Endothelial cell of hepatic sinusoid (primary cell): Measurements from ENCODE around the gene PSMD10.

Experiments used
- in situ Hi-C: cut with HindIII; loops from 2 replicates; pipeline ENCODE4 v1.10.0; 2017; ENCODE audit warnings: low sequenced_read_pairs

PSMD10 gene

GRCh38 chrX:108081110-108081509, 10.2 kb downstream of the PSMD10 start:
- in situ Hi-C loops, result no loop called here

DNA sequence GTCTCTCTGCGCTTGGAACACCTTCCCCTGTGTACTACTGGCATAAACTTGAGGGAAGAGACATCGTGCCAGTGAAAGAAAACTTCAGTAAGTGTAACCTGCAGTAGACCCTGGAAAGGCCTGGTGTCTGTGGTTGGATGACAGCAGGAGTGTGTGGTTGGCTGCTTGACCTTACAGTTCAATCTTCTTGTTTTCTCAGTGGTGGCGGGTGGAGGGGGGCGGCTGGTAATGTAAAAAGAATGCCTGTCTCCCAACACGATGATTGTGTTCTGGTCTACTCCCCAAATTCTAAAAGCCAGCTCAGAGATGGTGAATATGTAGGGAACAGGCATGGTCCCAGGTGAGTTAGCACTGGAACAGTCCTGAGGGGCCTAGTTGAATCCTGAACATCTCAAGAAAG, 18.6 kb downstream of the PSMD10 start:
- in situ Hi-C loops, result loop anchor here (5.0 kb wide), 1 partner anchor 70 kb away; no protein-coding TSS in a partner anchor

DNA sequence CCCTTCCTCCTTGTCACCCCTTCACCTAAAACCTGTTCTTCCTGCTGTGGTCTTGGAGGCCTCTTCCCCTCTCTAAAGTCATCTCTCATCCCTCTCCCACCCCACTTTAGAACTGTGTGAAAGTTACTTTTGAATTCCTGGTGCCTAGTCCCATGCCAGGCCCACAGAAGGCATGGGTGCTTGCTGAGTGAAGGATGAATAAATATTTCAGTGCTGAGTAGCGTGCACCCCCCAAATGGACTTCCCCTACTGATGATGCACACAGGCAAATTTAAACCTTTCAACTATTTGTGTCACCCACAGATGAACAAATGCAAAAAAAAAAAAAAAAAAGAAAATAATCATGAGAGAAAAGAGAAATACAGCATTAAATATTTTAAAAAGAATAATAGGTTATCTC, 19.8 kb downstream of the PSMD10 start:
- in situ Hi-C loops, result loop anchor here (5.0 kb wide), 1 partner anchor 69 kb away; no protein-coding TSS in a partner anchor

GRCh38 chrX:108070891-108071290, 20.5 kb downstream of the PSMD10 start:
- in situ Hi-C loops, result loop anchor here (5.0 kb wide), 1 partner anchor 69 kb away; no protein-coding TSS in a partner anchor

DNA sequence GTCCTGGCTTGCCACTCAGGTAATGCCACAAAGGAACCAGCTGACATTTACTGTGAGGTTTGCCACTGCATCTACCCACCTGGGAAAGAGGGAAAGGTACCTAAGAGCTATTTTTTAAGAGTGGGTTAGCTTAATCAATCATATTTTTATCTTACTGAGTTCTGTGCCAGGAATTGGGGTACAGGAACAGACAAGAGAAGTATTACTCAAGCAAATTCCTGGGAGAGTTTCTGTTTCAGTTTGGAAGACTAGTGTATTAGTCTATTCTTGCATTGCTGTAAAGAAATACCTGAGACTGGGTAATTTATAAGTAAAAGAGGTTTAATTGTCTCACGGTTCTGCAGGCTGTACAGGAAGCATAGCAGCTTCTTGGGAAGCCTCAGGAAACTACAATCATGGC, 23.2 kb downstream of the PSMD10 start:
- in situ Hi-C loops, result no loop called here

DNA sequence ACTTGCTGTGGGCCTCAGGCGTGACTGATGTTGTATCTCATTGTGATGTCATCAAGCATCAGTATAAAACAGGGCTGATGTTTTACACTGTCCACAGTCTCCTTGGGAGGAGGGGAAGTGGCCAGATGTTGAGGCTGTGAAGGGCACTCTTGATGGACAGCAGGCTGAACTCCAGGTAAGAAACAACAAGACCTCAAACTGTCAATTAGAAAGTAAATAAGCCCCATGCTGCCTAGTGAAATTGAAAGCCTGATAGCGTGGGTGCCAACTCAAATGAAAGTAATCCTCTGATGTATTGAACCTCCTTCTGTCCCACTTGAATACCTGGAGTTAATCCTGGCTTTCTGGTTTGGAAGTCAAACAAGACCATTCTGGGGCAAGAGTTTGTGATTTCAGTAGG, 26.7 kb downstream of the PSMD10 start:
- in situ Hi-C loops, result no loop called here

DNA sequence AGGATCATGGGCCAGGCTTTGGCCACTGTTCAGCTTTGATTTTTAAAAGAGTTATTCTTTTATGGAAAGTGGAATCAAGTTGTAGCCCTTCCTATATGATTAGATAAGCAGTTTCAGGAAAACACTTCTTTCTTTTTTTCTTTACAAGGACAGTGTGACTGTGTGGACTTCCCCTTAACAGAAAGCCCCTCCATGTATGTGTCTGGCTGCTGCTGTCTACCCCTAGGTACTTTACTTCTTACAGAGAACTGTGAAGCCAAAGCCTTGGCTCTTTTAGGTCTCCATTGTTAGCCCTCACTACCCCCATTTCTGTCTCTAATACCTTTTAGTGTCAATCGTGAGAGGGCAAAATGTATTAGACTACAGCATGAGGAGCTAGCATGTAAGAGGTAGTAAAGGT, 27.3 kb downstream of the PSMD10 start:
- in situ Hi-C loops, result no loop called here

DNA sequence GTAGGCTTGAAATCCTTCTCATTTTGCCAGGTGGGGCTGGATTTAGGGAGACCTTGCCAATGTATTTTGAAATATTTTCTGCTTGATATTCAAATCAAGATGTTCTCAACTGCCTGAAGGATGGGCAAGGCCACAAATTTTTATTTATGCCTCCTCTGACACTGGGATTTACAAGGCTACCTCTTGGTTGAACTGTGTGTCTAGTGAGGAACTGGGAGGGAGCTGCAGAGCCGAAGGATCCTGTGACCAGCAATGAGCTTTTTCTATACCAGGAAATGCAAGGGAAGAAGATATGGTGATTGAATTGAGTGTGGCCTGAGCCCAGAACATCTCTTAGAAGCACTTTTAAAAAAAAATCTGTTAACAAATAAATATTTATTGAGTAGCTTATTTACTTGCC, 31.5 kb downstream of the PSMD10 start:
- in situ Hi-C loops, result no loop called here

GRCh38 chrX:108055546-108055945, 35.8 kb downstream of the PSMD10 start:
- in situ Hi-C loops, result no loop called here

DNA sequence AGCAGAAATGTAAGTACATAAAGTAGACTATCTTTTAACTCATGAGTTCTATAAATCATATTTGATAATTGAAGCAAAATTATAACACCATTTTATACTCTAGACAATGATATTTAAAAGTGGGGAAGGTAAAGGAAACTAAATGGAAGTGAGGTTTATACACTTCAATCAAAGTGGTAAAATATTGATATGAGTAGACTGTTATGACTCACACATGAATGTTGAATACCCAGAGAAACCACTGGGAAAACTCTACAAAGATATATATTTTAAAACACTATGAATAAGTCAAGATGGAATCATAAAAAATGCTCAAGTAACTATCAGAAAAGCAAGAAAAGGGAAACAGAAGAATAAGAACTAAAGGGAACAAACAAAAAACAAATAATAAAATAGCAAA, 38.1 kb downstream of the PSMD10 start:
- in situ Hi-C loops, result no loop called here

- in situ Hi-C loops, result no loop called here
Measured at GRCh38 chrX:108049649-108050048, 41.7 kb downstream of the PSMD10 start.

- in situ Hi-C loops, result no loop called here
Measured at GRCh38 chrX:108044554-108045256, 46.6 kb downstream of the PSMD10 start, which contains the start of gene VSIG1. VSIG1 (plus strand) TSS chrX:108045065; CDS start chrX:108045131, 66 bp downstream.

- in situ Hi-C loops, result no loop called here
Measured at GRCh38 chrX:108036298-108036973, 54.9 kb downstream of the PSMD10 start.

- in situ Hi-C loops, result no loop called here
Measured at GRCh38 chrX:108034725-108035124, 56.6 kb downstream of the PSMD10 start.
